Heart left ventricle (tissue), 13 donors: ENCODE measurements around the gene KCNQ1.

Experiments
- POLR2A ChIP-seq, 2 donors: fragments of 450-650 bp; IDR thresholded peaks; one replicate each; pipeline ENCODE4 v1.6.1; 2017; ENCODE audit warnings: antibody characterized with exemption in 2 of 2, mild to moderate bottlenecking in 2 of 2, moderate library complexity in 2 of 2
- TF ChIP-seq, protein P1 (sequence below), 12 donors: fragments of 200-600 bp; sonication (generic) in 4 of 12; IDR thresholded peaks; one replicate each; pipeline versions ENCODE4 v1.5.0 to v1.8.0; 2018 to 2022; ENCODE audit warnings: antibody characterized with exemption in 12 of 12, mild to moderate bottlenecking in 5 of 12
- donor health status: ischemic (EF 13 %, LVEDD 7.1; RV severe dilation, severe dysfunction).
- donor health status: DM: no; HTN: yes; CAD: no.
- donor health status: DM: no; HTN: no; CAD: no.
- donor health status: ischemic (EF 25% LVEDD 6.9; RV normal size, moderate dysfunction).
- donor health status: ischemic (EF 25% LVEDD 5.7; RV mildly dilated, moderate dysfunction).
- donor health status: ischemic (EF 35%, LVEDD 5.7; RV mildly dilated, moderate dysfunction).
- donor health status: nonischemic (EF 11% LVEDD 7.7; RV severe dilation, severe dysfunction).
- donor health status: DM: yes; HTN: yes; CAD: no.
- donor health status: PGD.
- donor health status: ischemic (EF 29% LVEDD 5.4; RV normal size, mild dysfunction).
- donor health status: nonischemic (EF 23%, LVEDD 6.1; RV moderate dilation, normal function).

DNA sequence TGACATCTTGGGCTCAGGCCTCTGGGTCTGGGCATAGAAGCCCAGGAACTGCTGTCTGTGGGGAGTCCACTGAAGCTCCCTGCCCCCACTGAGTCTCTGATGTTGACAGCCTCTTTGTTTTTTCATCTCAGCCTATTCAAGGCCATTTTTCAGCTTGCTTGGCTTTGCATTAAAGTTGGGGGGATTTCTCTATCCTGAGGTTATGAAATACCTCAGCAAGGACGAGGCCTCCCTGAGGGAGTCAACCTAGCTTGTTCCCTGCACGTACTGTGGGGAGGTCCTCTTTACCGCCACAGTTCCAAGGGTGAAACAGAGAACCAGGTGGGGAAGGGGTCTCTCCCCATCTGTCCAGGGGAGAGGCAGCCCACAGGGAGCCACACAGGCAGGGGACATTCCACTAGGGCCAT lies 246.6 kb downstream of the KCNQ1 start:
- TF ChIP-seq POLR2A (IDR thresholded peaks at IDR 0.05) = no peak
- TF ChIP-seq, protein P1, sequence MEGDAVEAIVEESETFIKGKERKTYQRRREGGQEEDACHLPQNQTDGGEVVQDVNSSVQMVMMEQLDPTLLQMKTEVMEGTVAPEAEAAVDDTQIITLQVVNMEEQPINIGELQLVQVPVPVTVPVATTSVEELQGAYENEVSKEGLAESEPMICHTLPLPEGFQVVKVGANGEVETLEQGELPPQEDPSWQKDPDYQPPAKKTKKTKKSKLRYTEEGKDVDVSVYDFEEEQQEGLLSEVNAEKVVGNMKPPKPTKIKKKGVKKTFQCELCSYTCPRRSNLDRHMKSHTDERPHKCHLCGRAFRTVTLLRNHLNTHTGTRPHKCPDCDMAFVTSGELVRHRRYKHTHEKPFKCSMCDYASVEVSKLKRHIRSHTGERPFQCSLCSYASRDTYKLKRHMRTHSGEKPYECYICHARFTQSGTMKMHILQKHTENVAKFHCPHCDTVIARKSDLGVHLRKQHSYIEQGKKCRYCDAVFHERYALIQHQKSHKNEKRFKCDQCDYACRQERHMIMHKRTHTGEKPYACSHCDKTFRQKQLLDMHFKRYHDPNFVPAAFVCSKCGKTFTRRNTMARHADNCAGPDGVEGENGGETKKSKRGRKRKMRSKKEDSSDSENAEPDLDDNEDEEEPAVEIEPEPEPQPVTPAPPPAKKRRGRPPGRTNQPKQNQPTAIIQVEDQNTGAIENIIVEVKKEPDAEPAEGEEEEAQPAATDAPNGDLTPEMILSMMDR (IDR thresholded peaks at IDR 0.05) = no peak
